IMR-90 (cell line): Measurements from ENCODE around the gene LONP1. TPM values are rescaled to one million over a fixed set of nuclear protein-coding genes. Genes with fewer than 3 reads are reported as not detected.

Source experiments
- ATAC-seq: fragments of 200-7000 bp; cut with Tn5 transposase; 2 replicates; pipeline ENCODE4 v1.9.1; 2020; ENCODE audit warnings: low read depth, mild to moderate bottlenecking, moderate library complexity
- BruUV-seq: library from RNA; stranded (reverse); fragments of 400-500 nt; replicated peaks from 2 replicates; lab custom pipeline; 2021; lab: Mats Ljungman, UMichigan
- CTCF ChIA-PET: fragments of 300-600 bp; formaldehyde crosslinking; extraction: SDS; loops from one replicate; lab custom pipeline; 2021; ENCODE audit warnings: antibody characterized with exemption; lab: Yijun Ruan, JAX
- POLR2A ChIA-PET: fragments of 300-600 bp; sonication (Branson Sonifier 250); formaldehyde crosslinking; loops from one replicate; lab custom pipeline; 2022; ENCODE audit warnings: antibody characterized with exemption; ENCODE audit not compliant: unreplicated experiment; lab: Charles Lee
- DNase-seq: peaks from one replicate; pipeline ENCODE4 v3.0.0; 2013
- H2AFZ ChIP-seq: replicated peaks from 2 replicates; pipeline ENCODE3; 2013; ENCODE audit warnings: low read length, mild to moderate bottlenecking; ENCODE audit not compliant: poor library complexity
- H2AK5ac ChIP-seq: 2 replicates; pipeline ENCODE4 v1.6.1; 2013; ENCODE audit warnings: low read depth, low read length, inconsistent platforms
- H2AK9ac ChIP-seq: replicated peaks from 2 replicates; pipeline ENCODE3; 2013; ENCODE audit warnings: mild to moderate bottlenecking, low read depth, low read length, moderate library complexity; ENCODE audit not compliant: poor library complexity
- H2BK120ac ChIP-seq: 2 replicates; pipeline ENCODE4 v1.6.1; 2013; ENCODE audit warnings: low read depth, low read length, inconsistent platforms
- H2BK15ac ChIP-seq: 3 replicates; pipeline ENCODE4 v1.6.1; 2013; ENCODE audit warnings: low read depth, low read length, inconsistent platforms
- H2BK20ac ChIP-seq: 2 replicates; pipeline ENCODE4 v1.6.1; 2013; ENCODE audit warnings: low read depth, mild to moderate bottlenecking, inconsistent platforms, low read length, moderate library complexity
- H2BK5ac ChIP-seq: 2 replicates; pipeline ENCODE4 v1.6.1; 2013; ENCODE audit warnings: mild to moderate bottlenecking, low read depth, low read length, inconsistent platforms; ENCODE audit not compliant: poor library complexity, severe bottlenecking
- H3K14ac ChIP-seq: replicated peaks from 2 replicates; pipeline ENCODE4 v1.6.1; 2013; ENCODE audit warnings: low read depth, low read length, inconsistent platforms
- H3K18ac ChIP-seq: 2 replicates; pipeline ENCODE4 v1.6.1; 2013; ENCODE audit warnings: low read depth, low read length, control low read depth
- H3K23ac ChIP-seq: 2 replicates; pipeline ENCODE4 v1.6.1; 2013; ENCODE audit warnings: low read depth, low read length, inconsistent platforms
- H3K27ac ChIP-seq: 2 replicates; pipeline ENCODE4 v1.5.1; 2013; ENCODE audit warnings: mild to moderate bottlenecking, control low read depth, low read length; ENCODE audit not compliant: insufficient read depth
- H3K27me3 ChIP-seq: 2 replicates; pipeline ENCODE4 v1.6.1; 2013; ENCODE audit warnings: low read length; ENCODE audit not compliant: control insufficient read depth, insufficient read depth
- H3K36me3 ChIP-seq: 2 replicates; pipeline ENCODE4 v1.6.1; 2013; ENCODE audit warnings: low read length, mixed read lengths; ENCODE audit not compliant: control insufficient read depth, insufficient read depth
- H3K4ac ChIP-seq: 2 replicates; pipeline ENCODE4 v1.6.1; 2013; ENCODE audit warnings: low read depth, low read length, inconsistent platforms
- H3K4me1 ChIP-seq: 2 replicates; pipeline ENCODE4 v1.6.1; 2013; ENCODE audit warnings: low read length, mixed read lengths; ENCODE audit not compliant: control insufficient read depth, insufficient read depth
- H3K4me2 ChIP-seq: 2 replicates; pipeline ENCODE4 v1.6.1; 2013; ENCODE audit warnings: low read depth, mild to moderate bottlenecking, control low read depth, low read length, moderate library complexity
- H3K4me3 ChIP-seq: 2 replicates; pipeline ENCODE4 v1.5.1; 2013; ENCODE audit warnings: low read depth, mild to moderate bottlenecking, control low read depth, low read length, moderate library complexity; ENCODE audit not compliant: insufficient read depth
- H3K56ac ChIP-seq: 2 replicates; pipeline ENCODE4 v1.6.1; 2013; ENCODE audit warnings: low read length, inconsistent platforms; ENCODE audit not compliant: insufficient read depth; ENCODE audit errors: extremely low read depth
- H3K79me1 ChIP-seq, 2 experiments: 2 replicates each; pipeline ENCODE4 v1.6.1; 2013; ENCODE audit warnings: low read length in 2 of 2, inconsistent platforms in 1 of 2, low read depth in 1 of 2
- H3K9ac ChIP-seq: 2 replicates; pipeline ENCODE4 v1.6.1; 2013; ENCODE audit warnings: low read depth, low read length, control low read depth
- H3K9me1 ChIP-seq: 2 replicates; pipeline ENCODE4 v1.6.1; 2013; ENCODE audit warnings: low read length, inconsistent platforms; ENCODE audit not compliant: insufficient read depth
- H3K9me3 ChIP-seq: 2 replicates; pipeline ENCODE4 v1.6.1; 2013; ENCODE audit warnings: low read length; ENCODE audit not compliant: control insufficient read depth, insufficient read depth
- H4K20me1 ChIP-seq: 2 replicates; pipeline ENCODE4 v1.6.1; 2013; ENCODE audit warnings: low read length, inconsistent platforms; ENCODE audit not compliant: insufficient read depth
- H4K5ac ChIP-seq: 2 replicates; pipeline ENCODE4 v1.6.1; 2013; ENCODE audit warnings: mild to moderate bottlenecking, low read depth, low read length, control low read depth
- H4K8ac ChIP-seq, 2 experiments: 2 replicates each; pipeline ENCODE4 v1.6.1; 2013; ENCODE audit warnings: low read depth in 2 of 2, low read length in 2 of 2, control low read depth in 1 of 2, inconsistent platforms in 1 of 2
- H4K91ac ChIP-seq: 2 replicates; pipeline ENCODE4 v1.6.1; 2013; ENCODE audit warnings: low read depth, low read length, inconsistent platforms; ENCODE audit not compliant: insufficient read depth
- BHLHE40 ChIP-seq: fragments of 150-350 bp; IDR thresholded peaks from 2 replicates; pipeline ENCODE4 v1.6.1; 2016; ENCODE audit warnings: mild to moderate bottlenecking, low read depth, low read length
- CEBPB ChIP-seq: IDR thresholded peaks from 2 replicates; pipeline ENCODE4 v1.6.1; 2012; ENCODE audit warnings: low read depth, low read length, improper control_type of control experiment
- CHD1 ChIP-seq: IDR thresholded peaks from 2 replicates; pipeline ENCODE4 v1.6.1; 2012; ENCODE audit warnings: low read depth, low read length, improper control_type of control experiment
- FOS ChIP-seq: fragments of 150-350 bp; IDR thresholded peaks from 2 replicates; pipeline ENCODE4 v1.6.1; 2016; ENCODE audit warnings: low read depth, low read length
- MAFK ChIP-seq: IDR thresholded peaks from 2 replicates; pipeline ENCODE4 v1.6.1; 2012; ENCODE audit warnings: low read depth, low read length, improper control_type of control experiment
- MAZ ChIP-seq: IDR thresholded peaks from 2 replicates; pipeline ENCODE4 v1.6.1; 2012; ENCODE audit warnings: low read depth, mild to moderate bottlenecking, low read length, improper control_type of control experiment, moderate library complexity, borderline replicate concordance
- MXI1 ChIP-seq: IDR thresholded peaks from 2 replicates; pipeline ENCODE4 v1.6.1; 2012; ENCODE audit warnings: low read depth, mild to moderate bottlenecking, low read length, moderate library complexity, borderline replicate concordance
- NFE2L2 ChIP-seq: fragments of 150-350 bp; IDR thresholded peaks from 2 replicates; pipeline ENCODE4 v1.6.1; 2016; ENCODE audit warnings: low read depth, mild to moderate bottlenecking, low read length
- POLR2A ChIP-seq: IDR thresholded peaks from 2 replicates; pipeline ENCODE4 v1.6.1; 2012; ENCODE audit warnings: mild to moderate bottlenecking, low read depth, low read length
- RAD21 ChIP-seq: IDR thresholded peaks from 2 replicates; pipeline ENCODE4 v1.6.1; 2012; ENCODE audit warnings: low read length, improper control_type of control experiment
- RCOR1 ChIP-seq: IDR thresholded peaks from 2 replicates; pipeline ENCODE4 v1.6.1; 2012; ENCODE audit warnings: mild to moderate bottlenecking, low read length, improper control_type of control experiment; ENCODE audit not compliant: insufficient replicate concordance
- RFX5 ChIP-seq: IDR thresholded peaks from 2 replicates; pipeline ENCODE4 v1.8.0; 2012; ENCODE audit warnings: low read depth, mild to moderate bottlenecking, low read length, moderate library complexity
- SMC3 ChIP-seq: fragments of 150-350 bp; IDR thresholded peaks from 2 replicates; pipeline ENCODE4 v1.6.1; 2016; ENCODE audit warnings: low read depth, mild to moderate bottlenecking, antibody characterized with exemption, low read length, moderate library complexity
- dilution Hi-C: fragments of 300-500 bp; cut with HindIII; formaldehyde crosslinking; loops from one replicate; pipeline ENCODE4 v1.14.3; 2018; ENCODE audit warnings: low sequenced_read_pairs; ENCODE audit not compliant: unreplicated experiment
- in situ Hi-C: fragments of 300-500 bp; cut with MboI; formaldehyde crosslinking; loops from 3 replicates; pipeline ENCODE4 v1.14.3; 2019; ENCODE audit warnings: low sequenced_read_pairs, inconsistent platforms, mixed read lengths
- intact Hi-C: fragments of 100-400 bp; cut with micrococcal nuclease; formaldehyde crosslinking; loops from 2 replicates; pipeline ENCODE4 v1.10.0; 2022
- polyA plus RNA-seq, 3 experiments: library from polyadenylated mRNA; depleted of rRNA; stranded (reverse); fragments of >200 nt; gene quantifications; 2 replicates each; pipeline ENCODE4 v1.2.3, GENCODE V29; 2012; ENCODE audit warnings: low replicate concordance in 1 of 3
- total RNA-seq: library from RNA; depleted of rRNA; stranded (reverse); fragments of >200 nt; gene quantifications from 2 replicates; pipeline ENCODE4 v1.2.3, GENCODE V29; 2012
- TF ChIP-seq, protein P1 (sequence below): fragments of 150-350 bp; IDR thresholded peaks from 2 replicates; pipeline ENCODE4 v1.6.1; 2017; ENCODE audit warnings: mild to moderate bottlenecking, antibody characterized with exemption, low read length, low read depth
- TF ChIP-seq, protein P2 (sequence below): conservative IDR thresholded peaks from 2 replicates; pipeline ENCODE4 v1.5.1; 2012; ENCODE audit warnings: mild to moderate bottlenecking, low read depth, low read length, improper control_type of control experiment
- TF ChIP-seq, protein P3 (sequence below): fragments of 150-350 bp; IDR thresholded peaks from 2 replicates; pipeline ENCODE4 v1.6.1; 2016; ENCODE audit warnings: low read depth, mild to moderate bottlenecking, low read length, moderate library complexity, borderline replicate concordance

Gene LONP1
- total and polyA plus RNA-seq, 2 of the 4 experiments (the other 2 are of a cell fraction): 64.2 to 93.2 TPM

DNA sequence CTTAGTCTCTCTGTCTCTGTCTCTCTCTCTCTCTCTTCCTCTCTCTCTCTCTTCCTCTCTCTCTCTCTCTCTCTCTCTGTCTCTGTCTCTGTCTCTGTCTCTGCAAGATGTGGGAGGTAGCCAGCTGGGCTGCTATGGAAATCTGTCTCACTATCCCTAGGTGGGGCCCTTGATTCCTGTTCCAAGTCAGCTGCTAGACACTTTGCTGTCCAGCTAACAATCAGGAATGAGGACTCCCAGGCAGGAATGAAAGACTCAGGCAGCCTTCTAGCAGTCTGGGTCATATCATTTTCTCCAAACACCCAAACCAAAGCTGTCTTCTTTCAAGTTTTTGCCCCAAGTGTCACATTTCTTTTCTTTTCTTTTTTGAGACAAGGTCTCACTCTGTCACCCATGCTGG is 23.7 kb upstream of the LONP1 start:
- CTCF ChIA-PET: no interaction called here
- DNase-seq: no peak
- dilution Hi-C loops: no loop called here

More for the DNA sequence above, 23.7 kb upstream of the LONP1 start:
- Histone ChIP-seq H3K14ac (no peak overlapping the region), H3K79me1 (no peaks in the 10 kb centered on the region), H2BK120ac (no peak overlapping the region), H3K27me3 (peaks cover 10% of the 10 kb centered on the region; the same call in 1 of the 2 replicates), H3K18ac (no peak overlapping the region), H3K27ac (no peak overlapping the region), H2BK5ac (no peak overlapping the region), H3K4me1 (no peaks in the 10 kb centered on the region), H4K8ac (no peak overlapping the region), H3K4me3 (no peak overlapping the region), H3K56ac (no peak overlapping the region), H3K36me3 (no peaks in the 10 kb centered on the region), H3K9me3 (no peaks in the 10 kb centered on the region), H4K91ac (no peak overlapping the region), H4K20me1 (no peaks in the 10 kb centered on the region), H2BK15ac (no peak overlapping the region), H3K4me2 (no peak overlapping the region), H2AK5ac (no peak overlapping the region), H4K5ac (no peak overlapping the region), H2AFZ (no peak overlapping the region), H3K9me1 (peaks cover 3% of the 10 kb centered on the region; the same call in 1 of the 2 replicates), H2AK9ac (no peak overlapping the region), H3K23ac (no peak overlapping the region), H3K4ac (no peak overlapping the region), H2BK20ac (no peak overlapping the region), H3K9ac (no peak overlapping the region)
- intact Hi-C loops (no loop called here), in situ Hi-C loops (no loop called here)
- TF ChIP-seq, protein P1, sequence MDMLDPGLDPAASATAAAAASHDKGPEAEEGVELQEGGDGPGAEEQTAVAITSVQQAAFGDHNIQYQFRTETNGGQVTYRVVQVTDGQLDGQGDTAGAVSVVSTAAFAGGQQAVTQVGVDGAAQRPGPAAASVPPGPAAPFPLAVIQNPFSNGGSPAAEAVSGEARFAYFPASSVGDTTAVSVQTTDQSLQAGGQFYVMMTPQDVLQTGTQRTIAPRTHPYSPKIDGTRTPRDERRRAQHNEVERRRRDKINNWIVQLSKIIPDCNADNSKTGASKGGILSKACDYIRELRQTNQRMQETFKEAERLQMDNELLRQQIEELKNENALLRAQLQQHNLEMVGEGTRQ: no peak
- TF ChIP-seq MAFK (no peak), RFX5 (no peak), POLR2A (no peak), NFE2L2 (no peak), SMC3 (no peak), CEBPB (no peak), RAD21 (no peak), MAZ (no peak), FOS (no peak), CHD1 (no peak), MXI1 (no peak), RCOR1 (no peak), BHLHE40 (no peak)
- TF ChIP-seq, protein P2, sequence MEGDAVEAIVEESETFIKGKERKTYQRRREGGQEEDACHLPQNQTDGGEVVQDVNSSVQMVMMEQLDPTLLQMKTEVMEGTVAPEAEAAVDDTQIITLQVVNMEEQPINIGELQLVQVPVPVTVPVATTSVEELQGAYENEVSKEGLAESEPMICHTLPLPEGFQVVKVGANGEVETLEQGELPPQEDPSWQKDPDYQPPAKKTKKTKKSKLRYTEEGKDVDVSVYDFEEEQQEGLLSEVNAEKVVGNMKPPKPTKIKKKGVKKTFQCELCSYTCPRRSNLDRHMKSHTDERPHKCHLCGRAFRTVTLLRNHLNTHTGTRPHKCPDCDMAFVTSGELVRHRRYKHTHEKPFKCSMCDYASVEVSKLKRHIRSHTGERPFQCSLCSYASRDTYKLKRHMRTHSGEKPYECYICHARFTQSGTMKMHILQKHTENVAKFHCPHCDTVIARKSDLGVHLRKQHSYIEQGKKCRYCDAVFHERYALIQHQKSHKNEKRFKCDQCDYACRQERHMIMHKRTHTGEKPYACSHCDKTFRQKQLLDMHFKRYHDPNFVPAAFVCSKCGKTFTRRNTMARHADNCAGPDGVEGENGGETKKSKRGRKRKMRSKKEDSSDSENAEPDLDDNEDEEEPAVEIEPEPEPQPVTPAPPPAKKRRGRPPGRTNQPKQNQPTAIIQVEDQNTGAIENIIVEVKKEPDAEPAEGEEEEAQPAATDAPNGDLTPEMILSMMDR: no peak
- TF ChIP-seq, protein P3, sequence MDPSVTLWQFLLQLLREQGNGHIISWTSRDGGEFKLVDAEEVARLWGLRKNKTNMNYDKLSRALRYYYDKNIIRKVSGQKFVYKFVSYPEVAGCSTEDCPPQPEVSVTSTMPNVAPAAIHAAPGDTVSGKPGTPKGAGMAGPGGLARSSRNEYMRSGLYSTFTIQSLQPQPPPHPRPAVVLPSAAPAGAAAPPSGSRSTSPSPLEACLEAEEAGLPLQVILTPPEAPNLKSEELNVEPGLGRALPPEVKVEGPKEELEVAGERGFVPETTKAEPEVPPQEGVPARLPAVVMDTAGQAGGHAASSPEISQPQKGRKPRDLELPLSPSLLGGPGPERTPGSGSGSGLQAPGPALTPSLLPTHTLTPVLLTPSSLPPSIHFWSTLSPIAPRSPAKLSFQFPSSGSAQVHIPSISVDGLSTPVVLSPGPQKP: no peak
- no TSS peak for BruUV-seq
- ATAC-seq: no peak
- POLR2A ChIA-PET: no interaction called here
